ENCODE measurements around the gene DTD1.

DNA sequence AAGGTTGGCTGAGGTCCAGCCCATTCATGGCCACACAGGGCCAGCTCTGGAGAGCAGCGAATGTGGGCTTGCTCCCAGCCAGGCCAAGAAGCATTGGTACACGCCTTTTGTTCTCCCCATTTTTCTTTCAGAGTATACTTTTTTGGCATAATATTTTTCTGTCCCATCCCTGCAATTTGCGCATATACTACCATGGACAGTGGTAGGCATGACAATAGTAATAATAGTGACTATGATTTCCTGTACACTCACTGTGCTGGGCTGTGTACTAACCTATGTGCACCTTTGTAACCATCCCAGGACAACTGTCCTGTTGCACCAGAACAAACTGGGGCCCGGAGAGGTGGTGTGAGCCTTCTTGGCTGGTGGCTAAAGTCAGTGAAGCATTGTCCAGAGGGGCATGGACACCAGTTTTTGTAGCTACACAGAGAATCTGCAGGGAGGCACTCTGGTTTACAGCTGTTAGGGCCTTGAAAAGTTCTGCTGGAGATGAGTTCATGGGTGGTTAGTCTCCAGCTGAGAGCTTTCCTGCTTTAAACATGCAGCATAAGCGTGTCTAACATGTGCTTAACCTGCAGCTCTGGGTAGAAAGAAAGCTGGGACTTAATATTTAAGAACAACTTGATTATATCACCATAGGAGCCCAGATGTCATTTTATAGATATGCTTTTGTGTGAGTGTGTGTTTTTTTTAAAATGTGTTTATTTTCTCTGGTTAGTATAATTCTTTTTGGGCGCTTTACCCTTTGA is 38.2 kb downstream of the DTD1 start:
- TF ChIP-seq, protein P1, sequence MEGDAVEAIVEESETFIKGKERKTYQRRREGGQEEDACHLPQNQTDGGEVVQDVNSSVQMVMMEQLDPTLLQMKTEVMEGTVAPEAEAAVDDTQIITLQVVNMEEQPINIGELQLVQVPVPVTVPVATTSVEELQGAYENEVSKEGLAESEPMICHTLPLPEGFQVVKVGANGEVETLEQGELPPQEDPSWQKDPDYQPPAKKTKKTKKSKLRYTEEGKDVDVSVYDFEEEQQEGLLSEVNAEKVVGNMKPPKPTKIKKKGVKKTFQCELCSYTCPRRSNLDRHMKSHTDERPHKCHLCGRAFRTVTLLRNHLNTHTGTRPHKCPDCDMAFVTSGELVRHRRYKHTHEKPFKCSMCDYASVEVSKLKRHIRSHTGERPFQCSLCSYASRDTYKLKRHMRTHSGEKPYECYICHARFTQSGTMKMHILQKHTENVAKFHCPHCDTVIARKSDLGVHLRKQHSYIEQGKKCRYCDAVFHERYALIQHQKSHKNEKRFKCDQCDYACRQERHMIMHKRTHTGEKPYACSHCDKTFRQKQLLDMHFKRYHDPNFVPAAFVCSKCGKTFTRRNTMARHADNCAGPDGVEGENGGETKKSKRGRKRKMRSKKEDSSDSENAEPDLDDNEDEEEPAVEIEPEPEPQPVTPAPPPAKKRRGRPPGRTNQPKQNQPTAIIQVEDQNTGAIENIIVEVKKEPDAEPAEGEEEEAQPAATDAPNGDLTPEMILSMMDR (IDR thresholded peaks at IDR 0.05; ENCODE audit: low read length) = no peak
- TF ChIP-seq EZH2 (IDR thresholded peaks at IDR 0.05; ENCODE audit: borderline replicate concordance, low read length) = no peak
